Neutrophil (primary cell): ENCODE results near the gene ARAP2.

Experiments
- H3K27ac ChIP-seq: fragments of 200-600 bp; sonication (generic); 2 replicates; pipeline ENCODE4 v1.5.1; 2016; ENCODE audit warnings: mild to moderate bottlenecking, moderate library complexity
- H3K27me3 ChIP-seq: fragments of 200-600 bp; sonication (generic); 2 replicates; pipeline ENCODE4 v1.6.0; 2016; ENCODE audit warnings: mild to moderate bottlenecking
- H3K36me3 ChIP-seq: fragments of 200-600 bp; sonication (generic); 2 replicates; pipeline ENCODE4 v1.5.1; 2017
- H3K4me1 ChIP-seq, 2 experiments: fragments of 200-600 bp in 1 of 2; sonication (generic) in 1 of 2; 1 replicate in 1 of 2; 2 replicates in 1 of 2; pipeline versions ENCODE4 v1.5.1 to v1.6.1; 2013 to 2016; ENCODE audit warnings: low read depth in 1 of 2, low read length in 1 of 2, mild to moderate bottlenecking in 1 of 2, moderate library complexity in 1 of 2; ENCODE audit not compliant: control insufficient read depth in 1 of 2, insufficient read depth in 1 of 2
- H3K4me3 ChIP-seq, 2 experiments: fragments of 200-600 bp in 1 of 2; sonication (generic) in 1 of 2; 1 replicate in 1 of 2; 2 replicates in 1 of 2; pipeline ENCODE4 v1.5.1; 2013 to 2016; ENCODE audit warnings: low read depth in 1 of 2, low read length in 1 of 2, mild to moderate bottlenecking in 1 of 2, moderate library complexity in 1 of 2
- H3K9me3 ChIP-seq: fragments of 200-600 bp; sonication (generic); 2 replicates; pipeline ENCODE4 v1.5.1; 2016
- CTCF ChIP-seq: fragments of 200-600 bp; sonication (generic); IDR thresholded peaks from 2 replicates; pipeline ENCODE4 v1.5.1; 2016; ENCODE audit warnings: antibody characterized with exemption

Gene ARAP2

GRCh38 chr4:36164900-36165630 is 79.2 kb downstream of the ARAP2 start:
- Histone ChIP-seq H3K9me3 (no peaks in the 10 kb centered on the region), H3K36me3 (peaks cover 47% of the 10 kb centered on the region), H3K4me1 (no peaks in the 10 kb centered on the region), H3K27me3 (no peaks in the 10 kb centered on the region), H3K4me3 (no peak overlapping the region), H3K27ac (no peak overlapping the region)
- no peak for TF ChIP-seq CTCF

- Histone ChIP-seq H3K36me3 (peaks cover 66% of the 10 kb centered on the region), H3K27ac (no peak overlapping the region), H3K27me3 (no peaks in the 10 kb centered on the region), H3K4me1 (no peaks in the 10 kb centered on the region), H3K9me3 (no peaks in the 10 kb centered on the region), H3K4me3 (no peak overlapping the region)
- TF ChIP-seq CTCF = no peak
Measured at GRCh38 chr4:36163198-36163597, 81.1 kb downstream of the ARAP2 start.

GRCh38 chr4:36159208-36159607 is 85.1 kb downstream of the ARAP2 start:
- no peaks in the 10 kb centered on the region for H3K9me3 ChIP-seq
- no peaks in the 10 kb centered on the region for H3K27me3 ChIP-seq
- no peaks in the 10 kb centered on the region for H3K4me1 ChIP-seq
- no peak for TF ChIP-seq CTCF
- no peak overlapping the region for H3K27ac ChIP-seq
- H3K4me3 ChIP-seq = no peak overlapping the region
- H3K36me3 ChIP-seq = peaks cover 65% of the 10 kb centered on the region

GRCh38 chr4:36152735-36153134 is 91.6 kb downstream of the ARAP2 start:
- no peak for TF ChIP-seq CTCF
- Histone ChIP-seq H3K27me3 (no peaks in the 10 kb centered on the region), H3K27ac (no peak overlapping the region), H3K4me1 (peaks cover 0 to 5% of the 10 kb centered on the region in 2 experiments), H3K9me3 (no peaks in the 10 kb centered on the region), H3K4me3 (no peak overlapping the region), H3K36me3 (peaks cover 35% of the 10 kb centered on the region)

- no peaks in the 10 kb centered on the region for H3K9me3 ChIP-seq
- H3K4me1 ChIP-seq = peaks cover 0 to 3% of the 10 kb centered on the region in 2 experiments
- H3K4me3 ChIP-seq = no peak overlapping the region
- no peak for TF ChIP-seq CTCF
- peaks cover 34% of the 10 kb centered on the region for H3K36me3 ChIP-seq
- H3K27me3 ChIP-seq = no peaks in the 10 kb centered on the region
- H3K27ac ChIP-seq = peak overlapping the region; percentile 19
Measured at GRCh38 chr4:36142504-36142903, 101.8 kb downstream of the ARAP2 start.
